ENCODE measurements around the gene MED28. TPM values are rescaled to one million over a fixed set of nuclear protein-coding genes. Genes with fewer than 3 reads are reported as not detected.

MED28 gene
- total RNA-seq, 5 donors from 2014 or later (not counting 1 experiment from before 2014, with no cell fraction given): 50.6 to 75.5 (median 66.2) TPM

- Mint-ChIP-seq H3K27ac (no peak overlapping the region), H3K4me3 (no peak overlapping the region), H3K27me3 (peaks cover 0 to 3% of the 10 kb centered on the region in 2 donors), H3K36me3 (no peaks in the 10 kb centered on the region), H3K9me3 (no peaks in the 10 kb centered on the region), H3K4me1 (no peaks in the 10 kb centered on the region)
- no peak for DNase-seq
- no peaks in the 10 kb centered on the region for H3K4me1 ChIP-seq (ENCODE audit: control insufficient read depth in 1 of 2, extremely low read depth in 1 of 2, insufficient read depth in 2 of 2, low read length in 2 of 2)
- H3K27ac ChIP-seq (ENCODE audit: low read length): no peak overlapping the region
- no CpG with 5 or more reads among the region's 5 CpGs for WGBS (ENCODE audit: insufficient coverage)
- no peaks in the 10 kb centered on the region for H3K9me3 ChIP-seq
- ChIA-PET CTCF (no interaction called here), POLR2A (no interaction called here)
- no peaks in the 10 kb centered on the region for H3K36me3 ChIP-seq (ENCODE audit: control insufficient read depth in 2 of 2, extremely low read depth in 1 of 2, insufficient read depth in 1 of 2, low read length in 1 of 2)
- H3K4me3 ChIP-seq (ENCODE audit: control insufficient read depth in 1 of 2, extremely low read depth in 1 of 2, low read length in 1 of 2): no peak overlapping the region
- H3K27me3 ChIP-seq (replicated peaks in 1 of 2; ENCODE audit: control insufficient read depth in 2 of 2, extremely low read depth in 1 of 2, insufficient read depth in 2 of 2, low read length in 1 of 2): peaks cover 0 to 8% of the 10 kb centered on the region in 2 experiments
- ATAC-seq (replicated peaks in 1 of 4): no peak
Observed at GRCh38 chr4:17680559-17681280, 66.3 kb downstream of the MED28 start.

GRCh38 chr4:17681281-17682221, 67.1 kb downstream of the MED28 start:
- Mint-ChIP-seq H3K4me3 (no peak overlapping the region), H3K27me3 (no peaks in the 10 kb centered on the region), H3K4me1 (no peaks in the 10 kb centered on the region), H3K27ac (no peak overlapping the region), H3K36me3 (no peaks in the 10 kb centered on the region), H3K9me3 (no peaks in the 10 kb centered on the region)
- WGBS (ENCODE audit: insufficient coverage): 49% methylated on average over 2 of the region's 7 CpGs
- DNase-seq (no peak), ATAC-seq (replicated peaks in 1 of 4) (no peak)
- H3K9me3 ChIP-seq: no peaks in the 10 kb centered on the region
- no peak overlapping the region for H3K27ac ChIP-seq (ENCODE audit: low read length)
- H3K4me1 ChIP-seq (ENCODE audit: control insufficient read depth in 1 of 2, extremely low read depth in 1 of 2, insufficient read depth in 2 of 2, low read length in 2 of 2): no peaks in the 10 kb centered on the region
- no peak overlapping the region for H3K4me3 ChIP-seq (ENCODE audit: control insufficient read depth in 1 of 2, extremely low read depth in 1 of 2, low read length in 1 of 2)
- H3K27me3 ChIP-seq (replicated peaks in 1 of 2; ENCODE audit: control insufficient read depth in 2 of 2, extremely low read depth in 1 of 2, insufficient read depth in 2 of 2, low read length in 1 of 2): peaks cover 0 to 8% of the 10 kb centered on the region in 2 experiments
- ChIA-PET POLR2A (no interaction called here), CTCF (no interaction called here)
- H3K36me3 ChIP-seq (ENCODE audit: control insufficient read depth in 2 of 2, extremely low read depth in 1 of 2, insufficient read depth in 1 of 2, low read length in 1 of 2): no peaks in the 10 kb centered on the region

GRCh38 chr4:17682222-17682566, 67.8 kb downstream of the MED28 start:
- H3K4me1 ChIP-seq (ENCODE audit: control insufficient read depth in 1 of 2, extremely low read depth in 1 of 2, insufficient read depth in 2 of 2, low read length in 2 of 2): no peaks in the 10 kb centered on the region
- no peak overlapping the region for H3K4me3 ChIP-seq (ENCODE audit: control insufficient read depth in 1 of 2, extremely low read depth in 1 of 2, low read length in 1 of 2)
- Mint-ChIP-seq H3K9me3 (no peaks in the 10 kb centered on the region), H3K4me3 (no peak overlapping the region), H3K27me3 (no peaks in the 10 kb centered on the region), H3K36me3 (no peaks in the 10 kb centered on the region), H3K27ac (no peak overlapping the region), H3K4me1 (no peaks in the 10 kb centered on the region)
- H3K9me3 ChIP-seq: no peaks in the 10 kb centered on the region
- no peak for ATAC-seq (replicated peaks in 1 of 4)
- H3K27ac ChIP-seq (ENCODE audit: low read length): no peak overlapping the region
- H3K27me3 ChIP-seq (replicated peaks in 1 of 2; ENCODE audit: control insufficient read depth in 2 of 2, extremely low read depth in 1 of 2, insufficient read depth in 2 of 2, low read length in 1 of 2): peaks cover 0 to 8% of the 10 kb centered on the region in 2 experiments
- H3K36me3 ChIP-seq (ENCODE audit: control insufficient read depth in 2 of 2, extremely low read depth in 1 of 2, insufficient read depth in 1 of 2, low read length in 1 of 2): no peaks in the 10 kb centered on the region
- no peak for DNase-seq
- ChIA-PET CTCF (no interaction called here), POLR2A (no interaction called here)
- WGBS (ENCODE audit: insufficient coverage): no CpG with 5 or more reads among the region's 2 CpGs

Other genes with a start within 250 kb of the MED28 start
- 10 to 100 TPM; 14.9 to 23.1 (median 20.0) TPM for gene QDPR, start 102.6 kb upstream of the MED28 start, total RNA-seq
- gene CLRN2, start 99.5 kb upstream of the MED28 start, total RNA-seq: not detected
- gene LAP3, start 37.4 kb upstream of the MED28 start, total RNA-seq: 10 to 100 TPM; 23.5 to 58.4 (median 25.1) TPM
- gene FAM184B, start 167.0 kb downstream of the MED28 start, total RNA-seq: under 1 TPM in 3 of 5 donors, not detected in 2; 0.03 to 0.09 (median 0.06) TPM
- 10 to 100 TPM; 62.6 to 77.6 (median 73.2) TPM for gene DCAF16, start 196.1 kb downstream of the MED28 start, total RNA-seq
- 1 to 10 TPM in 4 of 5 donors, under 1 TPM in 1; 0.73 to 1.8 (median 1.5) TPM for gene NCAPG, start 196.3 kb downstream of the MED28 start, total RNA-seq

All from T-cell (primary cell).